ENCODE data around the gene PDGFA.
"Not testable (repeated sequence)": the region's sequence is repeated elsewhere in the genome, so short reads cannot be mapped to it uniquely, and the experiment has no call there.

PDGFA gene

DNA sequence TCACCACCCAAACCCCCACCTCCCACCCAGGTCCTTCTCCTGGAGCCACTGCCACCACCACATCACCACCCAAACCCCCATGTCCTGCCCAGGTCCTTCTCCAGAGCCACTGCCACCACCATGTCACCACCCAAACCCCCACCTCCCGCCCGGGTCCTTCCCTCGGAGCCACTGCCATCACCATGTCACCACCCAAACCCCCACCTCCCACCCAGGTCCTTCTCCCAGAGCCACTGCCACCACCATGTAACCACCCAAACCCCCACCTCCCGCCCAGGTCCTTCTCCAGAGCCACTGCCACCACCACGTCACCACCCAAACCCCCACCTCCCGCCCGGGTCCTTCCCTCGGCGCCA, 31.9 kb upstream of the PDGFA start:
- DNase-seq = not testable (repeated sequence)

DNA sequence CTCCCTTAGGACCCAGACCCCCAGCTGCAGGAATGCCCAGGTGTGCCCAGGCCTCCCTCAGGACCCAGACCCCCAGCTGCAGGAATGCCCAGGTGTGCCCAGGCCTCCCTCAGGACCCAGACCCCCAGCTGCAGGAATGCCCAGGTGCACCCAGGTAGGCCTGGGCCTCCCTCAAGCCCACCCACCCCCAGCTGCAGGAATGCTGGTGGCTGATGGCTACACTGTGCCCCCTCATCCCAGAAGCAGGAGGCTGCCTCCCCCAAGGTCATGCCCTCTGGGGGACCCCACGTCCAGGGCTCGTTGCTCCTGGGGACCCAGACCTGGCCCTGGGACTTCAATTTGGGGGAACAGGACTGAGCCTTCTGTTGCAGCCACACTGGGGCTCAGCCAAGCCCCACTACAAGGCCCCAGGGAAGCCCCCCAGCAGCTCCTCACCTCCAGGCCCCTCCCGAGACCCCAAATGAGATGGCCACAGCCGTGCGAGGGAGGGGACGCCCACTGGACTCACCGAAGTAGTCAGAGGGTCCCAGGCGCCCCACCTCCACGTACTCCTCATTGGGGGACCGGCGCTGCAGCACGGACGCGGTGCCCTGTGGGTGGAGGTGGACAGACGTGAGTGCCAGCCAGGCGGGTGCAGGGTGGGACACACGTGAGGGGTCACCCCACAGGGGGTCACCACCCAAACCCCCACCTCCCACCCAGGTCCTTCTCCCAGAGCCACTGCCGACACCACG, 31.4 kb upstream of the PDGFA start:
- no peak for DNase-seq

DNA sequence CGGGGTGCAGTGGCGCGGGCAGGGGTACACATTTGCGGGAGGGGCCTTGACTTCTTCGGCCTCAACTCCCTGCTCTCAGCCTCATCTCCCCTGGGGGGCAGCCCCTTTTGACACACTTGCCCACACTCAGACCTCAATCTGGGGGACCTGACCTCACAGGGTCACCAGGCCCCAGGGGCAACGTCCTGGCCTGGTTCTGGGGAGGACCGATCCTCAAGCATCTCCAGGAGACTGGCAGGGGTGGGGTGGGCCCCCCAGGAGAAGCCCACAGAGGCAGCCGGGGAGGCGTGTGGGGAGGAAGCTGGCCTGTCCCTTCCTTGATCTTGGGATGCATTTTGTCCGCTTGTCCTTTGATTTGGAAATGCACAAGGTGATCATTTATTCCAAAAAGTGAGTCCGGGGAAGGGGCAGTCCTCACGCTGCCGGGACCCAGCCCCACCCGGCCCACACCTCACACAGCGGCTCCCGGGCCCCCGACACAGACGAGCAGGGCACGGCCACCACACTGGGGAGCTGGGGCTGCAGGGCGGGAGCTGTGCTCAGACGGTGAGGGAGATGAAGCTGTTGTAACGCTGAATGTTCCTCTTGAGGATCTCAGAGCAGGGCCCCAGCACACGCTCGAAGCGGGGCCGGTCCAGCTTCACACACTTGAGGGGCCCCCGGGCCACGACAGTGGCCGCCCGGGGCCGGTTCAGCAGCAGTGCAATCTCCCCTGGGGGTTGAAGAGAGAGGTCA, 30.4 kb upstream of the PDGFA start:
- no peak for DNase-seq

DNA sequence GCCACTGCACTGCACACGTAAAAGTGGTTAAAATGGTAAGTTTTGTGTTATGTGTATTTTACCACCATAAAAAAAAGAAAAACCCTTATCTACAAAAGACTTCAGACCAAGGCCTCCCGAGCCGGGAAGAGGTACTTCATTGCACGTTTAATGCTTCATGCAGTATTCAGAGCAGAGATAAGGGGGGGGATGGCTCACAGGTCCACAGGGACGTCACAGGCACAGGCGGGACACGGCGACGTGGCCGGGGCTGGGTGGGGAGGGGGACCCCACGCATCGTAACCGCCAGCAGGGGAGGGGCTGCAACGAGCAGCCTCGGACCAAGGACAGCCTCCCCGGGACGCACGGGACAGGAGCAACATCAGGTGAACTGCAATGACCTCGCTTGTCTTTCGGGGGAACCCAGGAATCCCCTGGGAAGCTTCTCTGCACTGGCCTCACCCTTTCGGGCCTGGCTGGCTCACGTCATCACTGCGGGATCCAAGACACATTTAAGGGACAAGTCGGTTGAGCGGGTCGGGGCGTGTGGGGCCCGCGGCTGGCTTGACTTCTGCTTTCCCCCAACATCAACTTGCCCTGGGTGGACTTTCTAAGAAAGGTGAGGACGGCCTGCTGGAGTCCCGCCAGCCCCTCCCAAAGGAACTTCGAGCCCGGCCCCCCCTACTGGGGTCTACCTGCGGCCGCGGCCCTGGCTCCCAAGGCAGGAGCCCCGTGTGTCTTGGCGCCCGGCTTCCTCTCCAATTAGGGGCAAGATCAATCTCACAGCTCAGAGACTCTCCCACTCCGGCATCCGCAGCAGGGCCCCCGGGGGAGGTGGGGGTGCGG, 29.6 kb upstream of the PDGFA start:
- DNase-seq = no peak

DNA sequence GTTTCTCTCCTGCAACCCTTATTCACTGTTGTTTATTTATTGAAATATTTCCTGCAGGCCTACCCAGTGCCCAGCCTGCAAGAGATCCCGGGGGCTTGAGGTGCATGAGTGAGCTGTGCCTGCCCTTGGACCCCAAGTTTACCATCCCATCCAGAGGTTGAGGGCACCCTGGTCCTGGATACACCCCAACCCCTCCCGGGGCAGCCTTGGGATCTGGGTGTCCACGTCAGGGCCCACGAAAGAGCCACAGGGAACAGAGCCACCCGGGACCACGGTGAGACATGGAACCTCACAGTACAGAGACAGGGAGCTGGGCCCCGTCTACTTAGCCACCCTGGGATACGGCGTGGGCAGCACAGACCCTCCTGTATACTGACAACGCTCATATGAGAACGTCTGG, 28.8 kb upstream of the PDGFA start:
- DNase-seq = no peak

DNA sequence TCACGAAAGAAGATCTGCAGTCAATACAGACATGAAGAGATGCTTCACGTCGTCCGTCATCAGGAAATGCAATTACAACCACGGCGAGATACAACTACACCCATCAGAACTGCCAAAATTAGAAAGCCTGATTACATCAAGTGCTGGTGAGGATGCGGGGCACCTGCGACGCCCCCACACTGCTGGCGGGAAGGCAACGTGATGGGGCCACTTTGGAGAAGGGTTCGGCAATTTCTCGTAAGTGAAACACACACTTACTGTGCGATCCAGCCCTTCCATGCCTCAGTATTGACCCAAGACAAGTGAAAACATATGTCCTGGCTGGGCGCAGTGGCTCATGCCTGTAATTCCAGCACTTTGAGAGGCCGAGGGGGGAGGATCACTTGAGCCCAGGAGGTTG, 25.8 kb upstream of the PDGFA start:
- no peak for DNase-seq

DNA sequence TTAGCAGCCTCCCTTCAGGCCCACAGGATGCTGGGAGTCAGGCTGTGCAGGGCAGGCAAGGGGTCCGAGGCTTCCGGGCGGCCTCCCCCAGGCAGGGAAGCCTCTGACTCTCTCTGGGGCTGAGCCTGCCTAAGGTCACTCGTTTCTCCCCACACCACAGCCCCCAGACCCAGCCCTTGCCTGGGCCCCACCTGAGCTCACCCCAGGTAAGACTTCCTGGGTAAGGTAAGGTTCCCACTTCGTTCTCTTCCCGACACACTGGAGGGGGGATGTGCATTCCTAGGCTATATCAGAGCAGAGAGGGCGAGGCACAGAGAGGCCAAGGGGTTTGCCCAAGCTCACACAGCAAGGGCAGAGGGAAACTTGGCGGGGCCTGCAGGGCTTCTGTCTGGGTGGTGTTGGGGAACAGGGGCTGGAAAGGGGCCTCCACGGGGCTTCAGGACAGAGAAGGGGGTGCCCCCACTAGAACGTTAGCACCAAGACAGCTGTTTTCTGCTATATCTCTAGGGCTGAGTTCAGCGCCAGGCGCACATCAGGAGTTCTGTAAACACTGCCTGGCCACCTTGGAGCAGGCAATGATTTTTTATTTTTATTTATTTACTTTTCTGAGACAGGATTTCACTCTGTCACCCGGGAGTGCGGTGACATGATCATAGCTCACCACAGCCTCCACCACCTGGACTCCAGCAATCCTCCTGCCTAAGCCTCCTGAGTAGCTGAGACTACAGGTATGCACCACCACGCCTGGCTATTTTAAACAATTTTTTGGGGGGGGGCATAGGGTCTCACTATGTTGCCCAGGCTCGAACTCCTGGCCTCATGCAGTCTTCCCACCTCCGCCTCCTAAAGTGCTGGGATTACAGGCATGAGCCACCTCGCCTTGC, 24.9 kb upstream of the PDGFA start:
- DNase-seq = no peak

DNA sequence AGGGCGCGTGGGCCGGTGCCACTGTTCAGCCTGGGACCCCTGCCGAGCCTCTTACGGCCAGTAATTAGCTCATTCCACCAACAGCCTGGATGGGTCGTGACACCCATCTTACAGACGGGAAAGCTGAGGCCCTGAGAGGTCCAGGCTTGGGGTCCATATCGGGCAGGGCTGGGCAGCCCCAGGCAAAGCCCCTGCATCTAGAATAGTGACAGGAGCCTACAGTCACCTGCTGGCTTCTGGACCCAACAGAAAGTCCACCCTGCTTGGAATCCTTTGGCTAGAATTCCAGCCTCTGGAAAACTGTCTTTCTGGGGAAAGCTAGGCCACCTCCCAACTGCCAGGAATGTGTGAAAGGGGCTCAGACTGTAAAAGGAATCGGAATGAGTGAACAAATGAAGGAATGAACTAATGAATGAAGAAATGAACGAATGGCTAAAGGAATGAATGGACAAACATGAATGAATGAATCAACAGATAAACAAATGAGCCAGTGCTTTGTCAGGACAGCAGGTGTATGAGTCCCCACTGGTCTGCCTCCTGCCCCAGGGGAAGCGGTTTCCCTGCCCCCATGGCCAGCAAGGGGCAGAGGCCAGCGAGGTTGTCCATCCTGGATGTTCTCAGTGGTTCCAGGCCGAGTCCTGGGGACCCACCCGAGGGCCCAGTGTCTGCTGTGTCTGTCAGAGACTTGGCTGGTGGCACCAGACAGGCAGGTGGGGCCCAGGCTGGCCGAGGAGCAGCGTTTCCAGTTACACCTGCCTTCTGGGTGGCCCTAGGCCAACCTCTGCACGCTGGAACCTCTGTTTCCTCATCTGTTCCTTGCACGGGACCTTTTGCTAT, 24.1 kb upstream of the PDGFA start:
- no peak for DNase-seq

DNA sequence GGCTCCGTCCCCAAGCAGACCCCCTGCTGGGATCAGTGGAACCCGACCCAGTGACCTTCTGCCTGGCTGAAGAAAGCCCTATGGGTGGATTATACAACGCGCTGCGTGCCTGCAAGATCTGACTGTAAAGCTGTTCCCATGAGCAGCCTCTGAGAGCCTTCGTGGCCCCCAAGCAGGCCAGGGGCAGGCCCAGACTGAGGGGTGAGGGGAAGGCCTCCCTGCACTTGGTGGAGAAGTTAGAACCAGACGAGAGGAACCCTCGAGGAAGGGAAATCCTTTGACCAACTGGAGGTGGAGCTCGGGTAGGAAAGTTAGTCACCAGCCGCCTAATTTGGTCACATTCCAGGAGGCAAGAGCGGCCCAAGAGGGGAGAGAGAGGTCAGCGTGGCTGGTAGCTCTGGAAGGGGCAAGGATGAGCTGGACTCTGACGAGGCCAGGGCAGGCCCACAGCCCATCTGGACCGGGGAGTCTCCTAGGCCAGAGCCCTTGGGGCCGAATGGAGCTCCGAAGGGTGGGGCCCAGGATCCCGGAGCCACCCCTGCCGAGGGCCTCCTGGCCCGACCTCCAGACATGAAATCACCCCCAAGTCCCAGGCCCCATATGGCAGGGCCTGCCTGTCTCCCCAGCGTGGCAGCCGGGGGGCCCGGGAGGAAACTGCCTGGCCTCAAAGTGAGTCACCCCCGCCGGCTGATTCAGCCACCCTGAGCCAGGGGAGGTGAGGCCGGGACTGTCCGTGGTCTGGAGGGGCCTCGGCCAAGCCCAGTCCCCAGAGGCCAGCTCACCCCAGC, 23.3 kb upstream of the PDGFA start:
- no peak for DNase-seq

DNA sequence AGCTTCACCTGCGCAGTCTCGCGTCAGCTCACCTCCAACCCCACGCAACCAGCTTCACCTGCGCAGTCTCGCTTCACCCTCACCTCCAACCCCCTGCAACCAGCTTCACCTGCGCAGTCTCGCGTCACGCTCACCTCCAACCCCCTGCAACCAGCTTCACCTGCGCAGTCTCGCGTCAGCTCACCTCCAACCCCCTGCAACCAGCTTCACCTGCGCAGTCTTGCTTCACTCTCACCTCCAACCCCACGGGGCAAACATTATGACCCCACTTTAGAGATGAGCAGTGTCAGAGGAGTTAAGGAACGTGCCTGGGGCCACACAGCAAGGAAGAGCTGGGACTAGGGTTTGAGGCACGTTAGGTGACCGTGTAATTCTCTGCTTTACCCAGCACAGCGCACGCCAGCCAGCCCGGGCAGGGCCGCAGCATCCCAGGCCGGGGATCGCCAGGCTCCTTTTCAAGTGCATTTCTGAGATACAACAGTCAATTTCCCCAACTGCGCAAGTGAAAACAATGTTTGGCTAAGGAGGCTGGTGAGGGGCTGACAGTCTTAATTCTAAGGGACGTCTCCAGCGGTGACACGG, 22.6 kb upstream of the PDGFA start:
- DNase-seq = no peak

DNA sequence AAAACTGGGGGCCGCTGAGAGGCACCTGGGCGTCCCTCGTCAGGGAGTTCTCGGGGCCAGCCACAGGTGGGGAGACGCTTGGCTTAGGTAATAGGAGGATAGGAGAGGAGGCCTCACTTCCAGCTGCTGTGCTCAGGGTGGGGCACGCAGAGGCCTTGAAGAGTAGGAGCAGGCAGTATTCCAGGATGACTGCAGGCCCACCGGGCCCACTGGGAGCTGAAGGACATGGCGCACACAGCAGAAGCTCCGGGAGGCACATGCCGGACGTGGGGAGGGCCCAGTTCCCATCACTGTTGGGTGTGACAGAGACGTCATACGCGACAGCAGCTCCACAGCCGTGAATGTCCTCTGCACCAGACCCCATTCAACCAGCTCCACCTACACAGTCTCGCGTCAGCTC, 22.0 kb upstream of the PDGFA start:
- DNase-seq = no peak

DNA sequence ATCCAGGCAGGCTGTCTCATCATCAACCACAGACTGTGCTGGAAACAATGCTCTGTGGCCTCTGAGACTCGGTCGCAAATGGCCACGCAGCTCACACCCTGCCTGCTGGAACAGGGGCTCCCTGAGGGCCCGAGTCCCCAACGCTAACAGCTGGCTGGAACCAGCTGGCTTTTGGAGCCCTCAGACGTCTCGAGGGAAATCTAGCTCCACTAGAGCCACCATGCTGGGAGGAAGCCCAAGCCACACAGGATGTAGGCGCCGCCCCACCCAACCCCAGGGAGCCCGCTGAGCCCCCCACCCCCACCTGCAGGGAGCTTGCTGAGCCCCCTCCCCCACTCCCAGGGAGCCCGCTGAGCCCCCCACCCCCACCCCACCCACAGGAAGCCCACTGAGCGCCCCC, 21.4 kb upstream of the PDGFA start:
- no peak for DNase-seq

DNA sequence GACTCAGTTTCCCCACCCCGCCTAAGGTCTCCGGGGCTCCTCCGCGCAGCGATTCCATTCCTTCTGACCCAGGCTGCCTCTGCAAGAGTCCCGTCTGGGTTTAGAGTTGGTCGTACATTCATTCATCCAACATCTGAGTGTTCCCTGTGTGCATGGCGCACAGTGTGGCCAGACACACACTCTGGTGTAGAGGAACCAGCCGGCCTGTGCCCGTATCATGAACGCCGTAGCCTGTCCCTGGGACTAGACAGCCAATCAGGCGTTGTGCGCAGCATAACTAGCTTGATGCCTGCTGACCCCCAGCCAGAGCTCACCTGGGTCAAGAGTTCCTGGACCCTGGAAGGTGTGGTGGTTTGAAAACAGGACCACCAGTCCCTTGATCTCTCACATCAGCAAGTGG, 20.9 kb upstream of the PDGFA start:
- DNase-seq = no peak

DNA sequence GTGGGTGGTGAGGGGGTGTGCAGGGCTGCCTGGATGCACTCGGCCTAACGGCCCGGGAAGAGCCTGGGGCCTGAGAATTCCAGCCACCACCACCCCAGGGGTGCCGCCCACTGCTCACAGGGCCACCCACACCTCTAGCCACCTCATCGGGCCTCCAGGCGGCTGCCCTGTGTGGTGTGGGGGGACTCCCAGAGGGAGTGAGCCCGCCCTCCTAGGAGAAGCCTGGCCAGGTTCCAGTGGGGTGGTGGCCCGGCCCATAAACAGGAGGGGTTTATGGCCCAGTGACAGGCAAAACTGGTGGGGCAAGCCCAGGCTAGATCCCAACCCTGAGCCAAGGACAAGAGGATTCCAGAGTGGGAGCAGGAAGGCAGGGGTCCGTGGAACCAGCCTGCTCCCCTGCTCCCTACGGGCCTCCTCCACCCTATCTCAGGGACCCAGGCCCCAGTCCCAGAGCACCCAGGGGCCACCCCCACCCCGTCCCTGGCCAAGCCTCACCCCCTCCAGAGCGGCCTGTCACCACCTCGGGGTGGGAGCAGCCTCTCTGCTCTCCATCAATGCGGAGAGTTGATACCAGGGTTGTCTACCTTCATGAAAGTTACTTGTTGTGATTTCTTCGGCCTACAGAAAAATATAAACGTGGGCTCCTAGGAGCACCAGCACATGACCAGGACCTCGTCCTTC, 20.2 kb upstream of the PDGFA start:
- no peak for DNase-seq

DNA sequence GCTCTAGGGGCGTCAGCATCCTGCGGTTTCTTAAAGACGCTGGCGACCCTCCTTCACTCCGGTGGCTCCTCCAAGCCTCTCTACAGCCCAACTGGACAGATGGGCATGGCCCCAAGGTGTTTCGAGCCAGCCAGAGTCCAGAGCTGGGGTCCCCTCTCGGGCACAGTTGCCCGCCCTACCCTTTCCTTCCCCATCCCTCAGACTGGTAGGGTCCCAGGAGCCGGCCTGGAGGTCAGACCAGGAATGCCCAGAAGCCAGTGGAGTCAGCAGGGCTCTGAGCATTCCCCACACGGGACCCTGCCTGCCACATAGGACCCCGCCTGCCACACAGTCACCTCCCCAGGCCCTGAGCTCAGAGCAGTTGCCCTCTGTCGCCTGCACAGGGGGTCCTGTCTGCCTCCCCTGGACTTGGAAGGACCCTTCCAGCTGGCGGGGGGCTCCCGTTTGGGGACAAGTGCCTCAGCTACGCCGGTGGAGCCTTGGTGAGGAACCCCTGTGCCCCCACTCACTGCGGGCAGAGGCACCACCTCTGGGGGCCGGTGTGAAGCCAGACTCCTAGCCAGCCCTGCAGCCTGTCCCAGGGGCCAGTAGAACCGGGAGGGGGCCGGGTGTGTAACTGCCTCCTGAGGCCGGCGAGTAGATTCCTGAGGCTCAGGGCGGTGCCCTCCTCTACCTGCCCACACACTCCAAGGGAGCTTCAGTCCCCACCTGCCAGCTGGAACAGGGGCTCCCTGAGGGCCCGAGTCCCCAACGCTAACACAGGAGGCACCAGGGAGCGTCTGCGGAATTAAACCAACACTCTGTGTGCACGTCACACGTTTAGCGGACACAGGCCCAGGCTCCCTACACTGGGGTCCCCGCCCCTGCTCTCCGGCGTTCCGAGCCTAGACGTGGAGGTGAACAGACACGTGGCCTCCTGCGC, 19.4 kb upstream of the PDGFA start:
- DNase-seq = no peak

DNA sequence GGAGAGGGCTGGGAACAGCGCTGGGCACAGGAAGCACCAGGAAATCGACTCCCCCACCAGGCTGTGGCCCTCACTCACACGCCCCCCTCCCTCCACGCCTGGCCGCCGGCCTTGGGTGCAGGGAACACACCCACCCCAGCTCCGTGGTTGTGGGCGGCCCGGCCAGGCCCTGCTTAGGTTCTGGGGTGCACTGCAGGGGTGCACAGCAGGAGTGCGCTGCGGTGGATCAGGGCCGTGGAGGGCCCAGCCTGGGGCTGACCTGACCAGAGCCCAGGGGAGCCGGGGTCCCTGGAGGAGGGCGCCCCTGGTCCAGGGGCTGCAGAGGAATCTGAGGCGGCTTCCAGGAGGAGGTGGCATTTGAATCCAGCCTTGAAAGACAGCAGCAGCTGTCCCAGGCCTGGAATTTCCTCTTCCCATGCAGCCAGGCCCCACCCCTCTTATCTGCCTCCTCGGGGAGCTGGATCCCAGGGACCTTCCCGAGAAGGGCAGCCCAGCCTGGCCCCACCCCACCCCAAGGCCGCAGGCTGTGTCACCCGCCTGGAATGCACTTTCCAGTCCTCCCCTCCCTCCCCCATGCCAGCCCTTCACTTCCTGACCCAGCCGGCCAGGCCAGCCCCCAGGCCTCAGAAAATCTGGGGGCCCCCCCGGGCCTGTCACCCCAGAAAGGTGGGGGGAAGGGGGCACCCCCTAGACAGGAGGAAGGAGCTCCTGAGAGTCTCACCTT, 18.4 kb upstream of the PDGFA start:
- no peak for DNase-seq

DNA sequence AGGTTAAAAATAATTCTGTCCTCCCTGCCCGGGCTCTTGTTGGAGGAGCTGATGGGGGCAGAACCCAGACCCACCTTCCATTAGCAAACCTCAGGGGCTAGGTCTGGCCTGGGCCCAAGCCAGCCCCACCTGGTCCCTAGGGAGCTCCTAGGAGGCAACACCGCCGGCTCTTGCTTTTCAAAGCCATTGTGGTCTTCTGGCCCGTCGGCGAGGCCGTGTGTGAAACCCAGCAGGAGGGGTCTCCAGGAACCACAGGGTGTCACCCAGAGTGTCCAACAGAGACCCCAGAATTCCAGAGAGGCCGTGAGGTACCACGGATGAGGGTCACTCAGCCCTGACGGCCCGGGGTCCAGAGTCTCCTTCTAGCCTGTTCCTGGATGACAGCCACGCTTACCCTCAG, 16.6 kb upstream of the PDGFA start:
- no peak for DNase-seq

DNA sequence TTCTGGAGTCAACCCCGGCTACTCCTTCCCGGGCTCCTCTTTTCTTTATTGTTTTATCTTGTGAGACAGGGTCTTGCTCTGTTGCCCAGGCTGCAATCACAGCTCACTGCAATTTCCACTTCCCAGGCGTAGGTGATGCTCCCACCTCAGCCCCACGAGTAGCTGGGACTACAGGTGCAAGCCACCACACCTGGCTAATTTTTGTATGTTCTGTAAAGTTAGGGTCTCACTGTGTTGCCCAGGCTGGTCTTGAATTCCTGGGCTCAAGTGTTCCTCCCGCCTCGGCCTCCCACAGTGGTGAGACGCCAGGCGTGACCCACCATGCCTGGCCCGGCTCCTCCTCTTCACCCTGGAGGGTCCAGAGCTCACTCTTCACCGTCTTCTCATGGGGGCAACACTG, 15.3 kb upstream of the PDGFA start:
- no peak for DNase-seq
